Measurements from ENCODE around the gene COL4A4.

The COL4A4 gene

DNA sequence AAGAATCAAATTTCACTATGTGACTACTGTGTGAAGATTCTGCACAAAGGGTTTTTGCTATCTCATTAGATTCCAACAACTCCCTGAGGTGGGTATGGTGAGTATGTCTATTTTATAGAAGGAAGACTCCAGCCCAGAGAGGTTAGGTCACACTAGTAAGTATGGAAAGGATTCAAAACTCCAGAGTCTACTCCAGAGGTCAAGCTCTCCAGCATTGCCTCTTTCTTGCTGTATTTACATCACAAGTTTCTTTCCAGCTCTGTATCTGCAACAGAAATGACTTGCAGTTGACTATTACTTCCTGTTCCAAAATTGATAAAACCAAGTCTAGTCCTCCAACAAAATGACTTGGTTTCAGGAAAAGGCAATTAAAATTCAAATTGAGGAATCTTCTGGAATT, 2.1 kb downstream of the COL4A4 start:
- no peak for DNase-seq (ENCODE audit: low spot score)

DNA sequence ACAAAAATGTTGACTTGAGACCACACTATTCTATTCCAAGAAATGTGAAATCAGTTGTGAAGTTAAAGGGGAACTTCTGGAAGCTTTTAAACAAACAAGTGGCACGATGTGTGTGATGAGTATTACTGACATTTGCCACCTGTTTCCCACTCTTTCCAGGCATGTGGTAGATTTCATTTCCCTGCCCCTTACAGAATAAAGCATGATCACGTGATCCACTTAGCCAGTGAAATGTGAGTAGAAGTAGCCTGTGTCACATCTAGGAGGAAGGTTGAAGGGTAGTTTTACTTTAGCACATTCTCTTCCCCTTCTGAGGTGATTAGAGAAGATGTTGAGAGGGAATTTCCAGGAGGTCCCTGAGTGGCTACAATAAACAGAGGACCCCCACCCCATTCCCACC, 3.8 kb downstream of the COL4A4 start:
- no peak for DNase-seq (ENCODE audit: low spot score)

DNA sequence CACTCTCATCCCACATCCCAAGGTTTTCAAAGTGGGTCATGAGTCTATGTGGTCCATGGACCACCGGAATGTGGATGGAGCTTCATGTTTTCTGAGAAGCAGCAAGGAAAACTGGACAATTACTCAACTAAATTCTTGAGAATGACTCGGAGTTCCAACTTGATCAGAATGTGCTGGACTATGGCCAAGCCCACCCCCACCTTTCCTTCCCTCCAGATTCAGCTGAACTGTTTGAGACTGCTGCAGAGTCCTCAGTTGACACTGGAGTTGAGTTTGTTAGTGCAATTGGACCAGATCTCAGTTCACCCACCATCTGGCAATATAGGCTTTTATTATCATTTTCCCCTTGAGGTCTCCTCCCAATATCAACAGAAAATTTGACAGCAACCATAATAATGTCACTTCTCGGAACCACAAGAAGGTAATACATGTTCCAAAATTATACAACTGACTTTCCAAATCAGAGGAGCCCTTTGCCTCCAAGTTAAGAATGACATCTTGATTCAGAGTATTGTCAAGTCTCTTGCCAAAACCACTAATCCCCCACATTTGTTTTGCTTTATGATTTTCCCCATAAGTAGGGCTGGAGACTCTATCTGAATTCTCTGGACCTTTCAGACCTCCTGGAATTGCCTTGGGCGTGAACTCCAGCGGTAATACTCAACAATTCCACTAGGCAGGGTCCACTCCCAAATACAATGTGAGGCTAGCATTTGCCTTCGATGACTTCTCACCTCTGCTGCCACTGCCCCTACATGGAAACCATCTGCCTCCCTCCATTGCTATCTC, 8.8 kb downstream of the COL4A4 start:
- DNase-seq (ENCODE audit: low spot score): no peak

DNA sequence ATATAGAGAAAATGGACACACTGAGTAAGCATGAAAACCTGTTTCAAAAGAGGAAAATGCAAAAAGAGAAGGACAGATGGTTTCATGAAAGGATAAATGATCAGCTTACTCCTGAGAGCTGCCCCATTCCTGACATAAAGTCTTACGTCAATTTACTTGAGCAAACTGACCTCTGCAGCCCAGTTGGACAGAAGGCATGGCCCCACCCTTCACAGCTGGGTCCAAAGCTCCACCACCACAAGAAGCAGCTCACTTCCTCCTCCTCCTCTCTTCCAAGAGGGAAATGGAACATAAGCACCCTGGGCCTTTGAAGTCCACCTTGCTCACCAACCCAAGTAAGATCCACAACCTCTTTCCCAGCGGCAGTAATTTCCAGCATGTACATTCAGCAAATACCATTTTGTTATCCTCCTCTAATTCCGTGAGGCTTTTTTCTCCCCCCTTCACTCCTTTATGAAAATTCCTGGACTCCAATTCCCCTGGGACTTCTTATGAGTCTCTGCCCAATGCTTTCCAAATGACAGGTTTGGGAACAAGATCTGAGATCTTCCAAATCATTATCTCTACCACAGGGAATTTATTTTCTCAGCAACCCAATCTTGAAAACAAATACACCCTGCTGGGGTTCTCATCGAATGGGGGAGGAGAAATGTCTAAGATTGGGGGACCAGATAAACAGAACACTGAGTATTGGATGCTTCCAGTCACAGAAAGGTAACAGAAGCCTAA, 10.1 kb downstream of the COL4A4 start:
- DNase-seq (ENCODE audit: low spot score): no peak

DNA sequence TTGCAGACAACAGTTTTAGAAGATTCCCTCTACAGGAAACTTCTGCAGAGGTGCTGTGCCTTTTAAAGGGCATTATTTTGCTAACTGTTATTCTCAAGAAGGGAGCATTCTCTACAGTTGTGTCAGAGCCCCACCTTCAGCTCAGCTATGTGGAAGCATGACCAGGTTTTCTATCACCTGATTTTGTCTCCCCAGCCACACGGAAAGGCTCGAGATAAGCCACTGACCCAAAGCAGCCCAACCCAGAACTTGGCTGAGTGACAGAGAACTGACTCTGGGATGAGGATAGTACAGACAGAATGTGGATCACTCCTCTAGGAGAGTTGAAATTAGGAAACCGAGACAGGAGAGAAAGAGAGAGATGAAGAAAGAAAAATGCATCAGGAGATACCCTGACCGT, 10.7 kb downstream of the COL4A4 start:
- no peak for DNase-seq (ENCODE audit: low spot score)

DNA sequence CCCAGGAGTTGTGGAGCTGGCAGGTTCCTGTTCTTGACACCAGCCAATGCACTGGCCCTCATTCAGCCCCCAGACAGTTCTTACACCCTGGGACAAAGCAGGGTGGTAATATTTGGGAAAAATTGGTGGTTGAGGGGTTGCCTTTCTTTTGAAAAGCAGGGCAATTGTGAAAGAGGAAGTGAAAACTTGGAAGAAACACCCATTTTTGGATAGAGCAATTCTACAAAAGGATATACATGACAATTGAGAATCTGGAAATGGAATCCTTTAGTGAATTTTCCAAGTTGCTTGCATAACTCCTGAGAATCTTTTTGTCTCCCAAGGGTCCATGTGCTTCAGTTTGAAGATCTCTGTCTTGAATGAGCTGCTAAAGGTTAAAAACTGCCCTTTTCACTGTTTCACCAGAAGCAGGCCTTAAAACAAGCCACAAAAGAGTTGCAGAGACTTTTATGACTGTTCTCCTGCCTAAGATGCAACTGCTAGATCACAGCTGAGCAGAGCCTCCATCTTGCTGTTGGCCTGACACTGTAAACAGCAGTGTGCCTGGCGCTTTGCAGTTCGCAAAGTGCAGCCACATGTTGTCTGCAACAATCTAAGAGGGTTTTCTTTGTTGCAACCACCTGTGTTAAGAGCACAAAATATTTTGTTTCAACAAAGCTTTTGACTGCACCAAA, 11.8 kb downstream of the COL4A4 start:
- DNase-seq (ENCODE audit: low spot score): no peak

DNA sequence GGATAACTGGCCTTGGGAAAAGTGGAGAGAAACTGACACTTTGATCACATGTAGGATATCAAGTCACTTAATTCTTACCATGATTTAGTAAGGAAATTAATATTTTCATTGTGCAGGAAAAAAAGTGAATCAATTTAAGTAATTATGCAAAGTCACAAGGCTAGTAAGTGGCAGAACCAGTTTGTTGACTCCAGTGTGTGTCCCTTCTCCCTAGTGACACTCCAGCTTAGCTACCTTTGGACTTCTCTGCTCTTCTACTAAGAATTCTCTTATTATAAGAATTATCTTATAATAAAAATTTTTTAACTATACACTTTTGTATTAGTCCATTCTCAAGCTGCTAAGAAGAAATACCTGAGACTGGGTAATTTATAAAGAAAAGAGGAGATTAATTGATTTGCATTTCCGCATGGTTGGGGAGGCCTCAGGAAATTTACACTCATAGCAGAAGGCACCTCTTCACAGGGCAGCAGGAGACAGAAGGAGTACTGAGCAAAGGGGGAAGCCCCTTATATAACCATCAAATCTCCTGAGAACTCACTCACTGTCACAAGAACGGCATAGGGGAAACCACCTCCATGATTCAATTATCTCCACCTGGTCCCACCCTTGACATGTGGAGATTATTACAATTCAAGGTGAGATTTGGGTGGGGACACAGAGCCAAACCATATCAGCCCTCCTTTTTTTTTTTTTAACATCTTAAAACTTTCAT, 13.6 kb downstream of the COL4A4 start:
- no peak for DNase-seq (ENCODE audit: low spot score)

DNA sequence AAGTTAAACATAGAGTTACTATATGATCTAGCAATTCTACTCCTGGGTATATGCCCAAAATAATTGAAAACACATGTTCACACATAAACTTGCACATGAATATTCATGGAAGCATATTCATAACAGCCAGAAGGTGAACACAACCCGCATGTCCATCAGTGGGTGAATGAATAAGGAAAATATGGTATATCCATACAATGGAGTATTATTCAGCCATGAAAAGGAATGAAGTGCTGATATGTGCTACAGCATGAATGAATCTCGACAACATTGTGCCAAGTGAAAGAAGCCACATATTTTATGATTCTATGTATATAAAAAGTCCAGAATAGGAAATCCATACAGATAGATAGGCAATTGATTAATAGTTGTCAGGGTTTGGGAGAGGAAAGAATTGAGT, 15.9 kb downstream of the COL4A4 start:
- no peak for DNase-seq (ENCODE audit: low spot score)

DNA sequence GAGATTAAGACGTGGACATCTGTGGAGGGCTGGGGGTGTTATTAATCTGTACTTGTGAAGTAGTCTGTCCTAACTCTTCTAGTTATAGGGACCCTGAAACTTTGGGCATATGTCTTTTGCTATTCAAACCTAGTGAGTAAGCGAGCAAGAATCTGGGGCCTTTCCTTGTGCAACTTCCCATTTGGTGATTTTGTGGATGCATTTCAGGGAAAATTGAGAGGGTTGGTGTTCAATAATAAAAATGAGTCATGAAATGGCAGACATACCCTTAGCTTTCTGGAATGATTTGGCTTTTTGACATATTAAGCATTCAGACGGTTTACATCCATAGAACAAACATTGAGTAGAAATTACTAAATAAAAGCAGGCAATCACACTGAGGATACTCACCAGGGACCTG, 17.0 kb downstream of the COL4A4 start:
- DNase-seq (ENCODE audit: low spot score): no peak

DNA sequence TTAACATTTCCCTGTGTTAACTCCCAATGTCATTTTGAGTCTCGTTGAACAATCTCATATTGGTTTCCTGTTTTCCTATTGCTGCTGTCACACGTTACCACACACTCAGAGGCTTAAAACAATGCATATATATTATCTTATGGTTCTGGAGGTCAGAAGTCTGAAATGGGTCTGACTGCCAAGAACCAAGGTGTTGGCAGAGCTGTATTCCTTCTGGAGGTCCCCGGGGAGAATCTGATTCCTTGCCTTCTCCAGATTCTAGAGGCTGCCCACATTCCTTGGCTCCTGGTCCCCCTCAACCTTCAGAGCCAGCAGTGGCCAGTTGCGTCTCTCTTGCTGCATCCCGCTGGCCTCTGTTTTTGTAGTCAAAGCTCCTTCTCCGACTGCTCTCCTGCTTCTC, 17.5 kb downstream of the COL4A4 start:
- no peak for DNase-seq (ENCODE audit: low spot score)

DNA sequence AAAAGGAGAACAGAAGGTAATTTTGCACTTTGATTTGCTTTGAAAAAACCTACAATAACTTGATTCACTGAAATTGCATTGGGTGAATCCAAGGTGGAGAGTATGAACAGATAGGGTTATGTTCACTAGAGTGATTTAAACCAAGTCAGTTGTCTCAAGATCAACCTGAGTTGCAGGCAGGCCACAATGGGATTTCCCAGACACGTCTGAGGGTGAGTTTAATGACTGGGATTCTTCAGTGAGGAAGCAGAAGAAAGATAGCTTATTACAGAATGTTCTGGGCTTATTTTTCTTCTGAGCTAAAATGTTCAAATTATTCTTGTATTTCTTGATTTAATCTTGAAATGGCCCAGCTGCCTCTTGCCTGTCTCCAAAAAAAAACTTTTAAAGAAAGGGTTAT, 20.1 kb downstream of the COL4A4 start:
- no peak for DNase-seq (ENCODE audit: low spot score)

DNA sequence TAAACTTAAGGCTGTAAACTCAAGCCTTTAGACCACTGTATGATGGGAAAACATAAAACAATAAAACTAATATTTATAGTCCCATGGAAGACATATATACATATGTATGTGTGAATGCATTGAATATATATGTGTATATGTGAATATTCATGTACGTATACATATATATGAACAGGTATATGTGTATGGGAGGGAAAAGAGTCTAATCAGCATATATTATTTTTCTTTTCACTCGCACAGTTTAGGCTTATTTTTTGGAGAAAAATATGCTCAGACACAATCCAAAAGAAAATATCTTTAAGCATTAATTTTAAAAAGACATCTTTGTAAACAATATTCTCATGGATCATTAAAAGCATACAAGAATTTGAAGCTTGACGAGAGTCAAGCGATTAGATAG, 22.7 kb downstream of the COL4A4 start:
- no peak for DNase-seq (ENCODE audit: low spot score)

DNA sequence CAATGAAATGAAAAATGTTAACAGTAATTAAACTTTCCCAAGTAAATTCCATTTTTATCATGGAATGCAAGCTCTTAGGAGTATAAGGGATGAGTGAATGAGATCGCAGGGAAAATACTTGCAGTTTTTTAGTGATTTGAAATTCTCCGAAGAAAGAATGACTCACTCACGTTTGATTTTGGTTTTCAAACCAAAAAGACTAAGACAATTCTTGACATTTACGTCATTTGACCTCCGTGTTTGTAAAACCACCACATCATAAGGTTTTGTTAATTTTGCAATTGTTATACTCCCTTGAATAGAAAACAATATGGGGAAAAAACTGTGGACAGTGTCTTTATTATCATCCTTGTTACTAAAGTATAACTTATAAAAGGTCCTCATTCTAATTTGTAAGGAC, 29.4 kb downstream of the COL4A4 start:
- DNase-seq (ENCODE audit: low spot score): no peak

DNA sequence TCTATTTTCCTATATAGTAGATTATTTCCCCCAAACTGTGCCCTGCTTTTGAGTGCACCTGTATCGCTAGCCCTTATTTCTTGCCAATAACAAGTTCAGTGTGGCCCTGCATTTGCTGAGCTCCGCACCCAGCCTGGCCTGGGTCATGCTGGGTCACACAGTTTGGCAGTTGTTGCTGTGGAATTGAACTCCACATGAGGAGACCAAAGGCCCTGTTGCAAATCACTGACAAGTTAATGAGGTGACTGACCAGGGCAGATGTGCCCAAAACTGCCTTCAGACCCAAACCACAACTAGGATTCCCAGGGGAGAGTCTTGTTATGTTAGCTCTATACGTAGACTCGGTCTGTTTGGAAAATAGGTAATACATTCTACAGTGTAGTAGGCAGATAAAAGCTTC, 31.0 kb downstream of the COL4A4 start:
- DNase-seq (ENCODE audit: low spot score): no peak

DNA sequence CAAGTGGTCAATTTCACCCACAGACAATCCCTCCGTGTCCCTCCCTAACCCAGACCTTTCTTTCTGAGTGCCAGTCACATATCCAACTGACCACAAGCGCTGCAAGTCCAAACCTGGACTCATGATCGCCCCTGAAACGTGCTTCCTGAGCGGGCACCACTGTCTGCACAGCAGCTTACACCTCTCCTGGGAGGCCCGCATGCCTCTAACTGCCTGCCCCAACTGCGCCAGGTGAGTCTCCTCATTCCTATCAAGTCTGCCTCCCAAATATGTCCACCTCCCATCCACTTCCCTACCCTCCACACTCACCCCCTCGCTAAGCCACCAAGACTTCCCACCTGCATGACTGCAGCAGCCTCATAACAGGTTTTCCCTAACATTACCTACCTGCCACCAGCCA, 33.4 kb downstream of the COL4A4 start:
- no peak for DNase-seq (ENCODE audit: low spot score)

DNA sequence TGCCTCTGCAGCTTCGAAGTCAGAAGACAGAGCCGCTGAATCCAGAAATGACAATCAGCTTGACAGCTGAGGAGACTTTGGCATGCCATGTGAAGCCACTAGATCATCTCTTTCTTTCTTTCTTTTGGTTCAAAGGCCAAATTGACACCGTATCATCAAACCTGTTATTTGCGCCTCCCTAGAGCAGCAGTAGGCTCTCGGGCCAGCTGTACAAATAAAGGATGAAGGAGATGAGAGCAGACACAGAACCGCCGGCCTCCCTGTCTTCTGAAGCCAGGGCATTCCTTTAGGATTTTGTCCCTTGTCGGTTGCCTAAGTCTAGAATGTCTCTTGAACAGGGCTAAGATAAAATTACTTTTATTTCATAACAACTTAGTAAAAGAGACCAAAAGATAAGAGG, 36.8 kb downstream of the COL4A4 start:
- no peak for DNase-seq (ENCODE audit: low spot score)

DNA sequence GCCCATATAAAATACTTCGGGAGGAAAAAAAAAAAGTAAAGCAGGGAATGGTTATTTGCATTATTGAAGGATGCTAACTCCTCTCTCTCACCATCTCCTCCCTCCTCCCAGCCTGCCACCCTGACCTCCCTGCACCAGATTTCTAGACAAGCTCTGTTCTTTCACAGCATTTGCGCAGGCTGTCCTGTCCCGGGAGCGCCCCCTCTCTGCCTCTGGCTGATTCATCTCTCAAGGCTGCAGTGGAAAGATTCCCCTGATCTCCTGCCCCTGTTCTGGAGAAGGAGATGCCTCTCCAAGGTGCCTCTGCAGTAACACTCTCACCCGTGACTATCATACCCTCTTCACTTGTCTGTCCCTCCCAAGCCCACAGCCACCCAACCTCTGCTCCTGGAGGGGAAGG, 38.5 kb downstream of the COL4A4 start:
- DNase-seq (ENCODE audit: low spot score): peak; percentile 66

DNA sequence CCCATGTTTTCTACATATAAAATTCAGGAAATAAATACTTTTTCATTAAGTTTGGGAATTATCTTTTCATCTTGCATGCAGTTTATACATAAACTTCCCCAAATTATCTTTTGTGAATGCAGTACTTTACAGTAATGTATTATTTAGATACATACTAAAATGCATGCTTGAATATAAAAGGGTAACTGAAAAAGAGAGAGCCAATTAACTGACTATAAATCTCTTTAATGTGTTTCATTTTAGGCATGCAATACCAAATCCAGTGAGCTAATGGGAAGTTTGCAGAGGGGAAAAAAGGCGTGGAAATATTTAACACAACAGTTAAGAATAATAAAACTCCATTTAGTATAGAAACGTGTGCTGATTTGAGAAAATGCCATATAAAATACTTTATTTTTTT, 39.2 kb downstream of the COL4A4 start:
- no peak for DNase-seq (ENCODE audit: low spot score)

DNA sequence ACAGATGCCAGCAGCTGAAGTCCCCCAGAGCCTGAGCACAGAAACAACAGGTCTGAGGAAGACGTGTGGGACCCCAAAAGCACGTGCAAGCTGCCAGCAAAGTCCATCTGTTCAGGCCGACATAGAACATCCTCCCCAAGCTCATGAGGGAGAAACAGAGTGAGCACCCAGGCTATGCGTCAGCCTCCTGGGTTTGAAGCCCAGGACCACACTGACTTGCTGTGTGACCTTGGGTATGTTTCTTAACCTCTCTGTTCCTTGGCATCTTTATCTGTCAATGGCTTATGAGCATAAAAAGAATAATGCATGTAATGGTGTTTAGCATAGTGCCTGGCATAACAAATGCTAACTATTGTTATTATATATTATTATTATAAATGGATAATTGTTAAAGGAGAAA, 40.3 kb downstream of the COL4A4 start:
- DNase-seq (ENCODE audit: low spot score): no peak

DNA sequence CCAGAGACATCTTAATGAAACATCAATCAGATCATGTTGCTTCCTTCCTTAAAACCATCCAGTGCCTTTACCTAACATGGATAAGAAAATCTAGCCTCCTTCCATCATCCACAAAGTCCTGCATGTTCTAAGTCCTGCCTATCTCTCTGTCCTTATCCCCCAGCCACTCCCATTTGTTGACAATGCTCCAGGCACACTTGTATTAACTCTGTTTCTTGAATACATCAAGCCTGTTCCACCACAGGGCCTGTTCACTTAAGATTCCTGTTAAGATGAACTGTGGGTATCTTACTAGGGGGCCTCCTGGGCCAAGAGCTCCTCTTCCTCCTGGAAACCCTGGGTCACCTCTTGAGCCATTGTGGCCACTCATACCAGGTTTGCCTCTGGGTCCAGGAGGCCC, 45.7 kb downstream of the COL4A4 start:
- no peak for DNase-seq (ENCODE audit: low spot score)

DNA sequence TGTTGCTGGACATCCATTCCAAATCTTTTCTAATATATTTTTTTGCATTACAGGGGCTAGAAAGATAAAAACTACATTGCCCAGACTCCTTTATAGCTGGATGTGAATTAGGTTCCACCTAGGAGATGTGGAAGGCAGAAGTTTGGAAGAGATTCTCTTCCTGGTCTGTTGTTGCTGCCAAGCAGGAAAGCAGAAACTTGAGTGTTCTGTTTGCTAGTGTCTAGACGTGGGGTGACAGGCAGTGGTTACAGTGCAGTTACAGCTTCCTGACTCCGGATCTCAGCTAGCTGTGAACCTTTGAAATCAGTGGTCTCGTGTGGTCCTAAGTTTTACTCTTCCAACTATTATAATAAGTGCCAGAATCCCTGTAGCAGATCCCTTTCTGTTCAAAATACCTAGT, 46.2 kb downstream of the COL4A4 start:
- no peak for DNase-seq (ENCODE audit: low spot score)

DNA sequence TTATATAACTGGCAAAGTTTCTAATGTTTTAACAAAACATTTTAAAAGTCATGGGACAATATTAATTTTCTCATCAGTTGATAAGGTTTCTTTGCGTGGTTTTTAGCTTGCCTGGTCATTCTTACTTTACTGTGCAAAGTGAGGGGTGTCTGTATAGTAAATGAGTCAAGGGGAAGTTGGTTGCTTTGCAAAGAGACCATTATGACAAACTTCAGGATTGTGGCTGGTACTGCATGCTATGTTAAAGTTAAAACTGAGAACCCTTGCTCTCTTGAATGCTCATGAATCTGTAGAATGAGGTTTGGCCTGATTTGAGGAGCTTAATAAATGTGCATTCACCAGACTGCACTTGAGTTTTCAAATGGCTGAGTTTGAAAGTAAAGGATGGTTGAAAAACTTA, 47.0 kb downstream of the COL4A4 start:
- DNase-seq (ENCODE audit: low spot score): no peak

DNA sequence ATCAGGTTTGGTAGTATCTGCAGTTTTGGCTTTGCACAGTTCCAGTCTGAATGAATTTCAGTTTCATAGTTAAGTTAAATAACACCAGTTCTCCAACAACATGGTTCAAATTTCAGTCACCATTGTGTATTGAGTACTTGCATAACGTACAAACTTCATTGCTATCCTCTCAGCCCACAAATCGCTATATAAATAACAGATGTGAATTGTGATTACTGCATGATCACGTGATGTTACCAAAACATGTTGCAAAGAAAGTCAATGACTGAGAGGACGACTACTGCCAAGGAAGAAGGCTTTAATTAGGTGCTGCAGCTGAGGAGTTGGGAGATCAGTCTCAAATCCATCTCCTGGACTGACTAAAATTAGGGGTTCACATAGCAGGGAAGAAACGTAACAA, 48.2 kb downstream of the COL4A4 start:
- DNase-seq (ENCODE audit: low spot score): no peak
